ENCODE measurements around the gene ZNF469. TPM values are rescaled to one million over a fixed set of nuclear protein-coding genes. Genes with fewer than 3 reads are reported as not detected.

ZNF469 gene
- total and polyA plus RNA-seq, 11 donors, result 0.48 to 2.8 (median 1.00) TPM

GRCh38 chr16:88375996-88376834, 6.5 kb upstream of the ZNF469 start:
- H3K27me3 ChIP-seq, result no peaks in the 10 kb centered on the region
- no peak for TF ChIP-seq CTCF (IDR thresholded peaks at IDR 0.05)
- no peak for TF ChIP-seq POLR2A (IDR thresholded peaks at IDR 0.05)
- intact Hi-C loops (cut with DNase I), result no loop called here
- ATAC-seq (peak in 2 of 4 donors; percentile 24 to 31), DNase-seq (peak in 3 of 5 donors; percentile 20 to 46 (median 27))
- peaks cover 0 to 4% (median 0%) of the 10 kb centered on the region in 12 donors for H3K4me1 ChIP-seq
- H3K27ac ChIP-seq, result peak overlapping the region in 2 of 12 donors; percentile 26 to 31
- H3K36me3 ChIP-seq, result no peaks in the 10 kb centered on the region
- no peaks in the 10 kb centered on the region for H3K9me3 ChIP-seq
- H3K4me3 ChIP-seq, result no peak overlapping the region
- 70 to 78% (median 72%) methylated on average over 48 to 50 of the region's 50 CpGs for WGBS, 4 donors

GRCh38 chr16:88376835-88377726, 5.7 kb upstream of the ZNF469 start:
- peak in 3 of 5 donors; percentile 18 to 53 (median 22) for DNase-seq
- TF ChIP-seq POLR2A (IDR thresholded peaks at IDR 0.05) (no peak), CTCF (IDR thresholded peaks at IDR 0.05) (no peak)
- H3K27me3 ChIP-seq, result peaks cover 0 to 7% (median 0%) of the 10 kb centered on the region in 9 donors
- H3K4me1 ChIP-seq, result peaks cover 0 to 4% (median 0%) of the 10 kb centered on the region in 12 donors
- intact Hi-C loops (cut with DNase I), result no loop called here
- no peaks in the 10 kb centered on the region for H3K36me3 ChIP-seq
- ATAC-seq, result peak in 2 of 4 donors; percentile 12 to 23
- H3K4me3 ChIP-seq, result no peak overlapping the region
- peak overlapping the region in 1 of 12 donors; percentile 31 for H3K27ac ChIP-seq
- 78 to 83% (median 80%) methylated on average over 18 to 30 of the region's 30 CpGs for WGBS, 4 donors
- no peaks in the 10 kb centered on the region for H3K9me3 ChIP-seq

- no peak for ATAC-seq
- H3K4me1 ChIP-seq, result peaks cover 0 to 4% (median 0%) of the 10 kb centered on the region in 12 donors
- DNase-seq, result peak in 4 of 5 donors; percentile 3 to 48 (median 22)
- H3K27ac ChIP-seq, result no peak overlapping the region
- no peak overlapping the region for H3K4me3 ChIP-seq
- no peaks in the 10 kb centered on the region for H3K9me3 ChIP-seq
- peaks cover 0 to 16% (median 0%) of the 10 kb centered on the region in 9 donors for H3K27me3 ChIP-seq
- TF ChIP-seq POLR2A (IDR thresholded peaks at IDR 0.05) (no peak), CTCF (IDR thresholded peaks at IDR 0.05) (no peak)
- 88 to 97% (median 91%) methylated on average over 10 to 12 of the region's 12 CpGs for WGBS, 4 donors
- no peaks in the 10 kb centered on the region for H3K36me3 ChIP-seq
- intact Hi-C loops (cut with DNase I), result no loop called here
Measured at GRCh38 chr16:88377961-88378360, 4.8 kb upstream of the ZNF469 start.

Measured in heart left ventricle (tissue), 16 donors.